HG03039 (cell line): ENCODE results near the gene IQSEC3.
"Not testable (repeated sequence)": the region's sequence is repeated elsewhere in the genome, so short reads cannot be mapped to it uniquely, and the experiment has no call there.

Experiments used
- ATAC-seq: cut with Tn5 transposase; IDR thresholded peaks from one replicate; pipeline ENCODE4 v1.9.1; 2021; ENCODE audit warnings: mild to moderate bottlenecking, moderate library complexity; ENCODE audit not compliant: unreplicated experiment

IQSEC3 gene

GRCh38 chr12:52902-53734 is 13.4 kb upstream of the IQSEC3 start:
- ATAC-seq: not testable (repeated sequence)

- no peak for ATAC-seq
Measured at GRCh38 chr12:53735-54730, 12.5 kb upstream of the IQSEC3 start.

GRCh38 chr12:54750-55535 is 11.6 kb upstream of the IQSEC3 start:
- ATAC-seq: no peak

GRCh38 chr12:56683-57346 is 9.8 kb upstream of the IQSEC3 start:
- ATAC-seq: no peak

- no peak for ATAC-seq
Measured at GRCh38 chr12:57539-57938, 9.0 kb upstream of the IQSEC3 start.

GRCh38 chr12:58832-59231 is 7.7 kb upstream of the IQSEC3 start:
- ATAC-seq: no peak

- ATAC-seq: not testable (repeated sequence)
Measured at GRCh38 chr12:61845-62244, 4.7 kb upstream of the IQSEC3 start.

GRCh38 chr12:65491-66063 is 990 bp upstream of the IQSEC3 start:
- ATAC-seq: not testable (repeated sequence)

GRCh38 chr12:66782-67504 is 376 bp downstream of the IQSEC3 start:
- not testable (repeated sequence) for ATAC-seq

GRCh38 chr12:69677-70076 is 3.1 kb downstream of the IQSEC3 start:
- ATAC-seq: not testable (repeated sequence)

- ATAC-seq: not testable (repeated sequence)
Measured at GRCh38 chr12:70541-70940, 4.0 kb downstream of the IQSEC3 start.

GRCh38 chr12:72018-72417 is 5.5 kb downstream of the IQSEC3 start:
- ATAC-seq: not testable (repeated sequence)

GRCh38 chr12:74420-75190 is 8.0 kb downstream of the IQSEC3 start:
- not testable (repeated sequence) for ATAC-seq

- ATAC-seq: not testable (repeated sequence)
Measured at GRCh38 chr12:75541-75940, 9.0 kb downstream of the IQSEC3 start.

GRCh38 chr12:76102-76501 is 9.5 kb downstream of the IQSEC3 start:
- not testable (repeated sequence) for ATAC-seq

- ATAC-seq: not testable (repeated sequence)
Measured at GRCh38 chr12:76551-76950, 10.0 kb downstream of the IQSEC3 start.

GRCh38 chr12:77101-77719 is 10.6 kb downstream of the IQSEC3 start:
- ATAC-seq: not testable (repeated sequence)
